Heart right ventricle (tissue), 16 donors: ENCODE measurements around the gene ZBTB48. TPM values are rescaled to one million over a fixed set of nuclear protein-coding genes. Genes with fewer than 3 reads are reported as not detected.

Experiments used
- ATAC-seq, 8 donors: fragments of 200-7000 bp; cut with Tn5 transposase; one replicate each; pipeline ENCODE4 v1.9.1; 2020; ENCODE audit warnings: mild to moderate bottlenecking in 8 of 8, moderate library complexity in 8 of 8, moderate number of reproducible peaks in 1 of 8
- DNase-seq, 2 donors: peaks; one replicate each; pipeline ENCODE4 v3.0.0-alpha.2; 2020
- H3K27ac ChIP-seq, 10 donors: fragments of 200-600 bp; sonication (generic) in 2 of 10; one replicate each; pipeline versions ENCODE4 v1.5.0 to v1.8.0; 2020 to 2022; ENCODE audit warnings: mild to moderate bottlenecking in 3 of 10
- H3K27me3 ChIP-seq, 7 donors: fragments of 200-600 bp; one replicate each; pipeline ENCODE4 v1.8.0; 2021 to 2022; ENCODE audit warnings: mild to moderate bottlenecking in 2 of 7
- H3K36me3 ChIP-seq, 9 donors: fragments of 200-600 bp; sonication (generic) in 1 of 9; one replicate each; pipeline versions ENCODE4 v1.5.0 to v1.8.0; 2020 to 2022; ENCODE audit warnings: mild to moderate bottlenecking in 2 of 9
- H3K4me1 ChIP-seq, 9 donors: fragments of 200-600 bp; sonication (generic) in 1 of 9; one replicate each; pipeline versions ENCODE4 v1.5.0 to v1.8.0; 2020 to 2022; ENCODE audit warnings: mild to moderate bottlenecking in 4 of 9
- H3K4me3 ChIP-seq, 10 donors: fragments of 200-600 bp; sonication (generic) in 2 of 10; one replicate each; pipeline versions ENCODE4 v1.5.0 to v1.8.0; 2020 to 2022; ENCODE audit warnings: mild to moderate bottlenecking in 7 of 10, moderate library complexity in 2 of 10
- H3K9me3 ChIP-seq, 11 donors: fragments of 200-600 bp in 10 of 11; sonication (generic) in 2 of 11; one replicate each; pipeline versions ENCODE4 v1.5.0 to v1.8.0; 2013 to 2022; ENCODE audit warnings: mild to moderate bottlenecking in 2 of 11, control low read depth in 1 of 11, moderate library complexity in 1 of 11
- CTCF ChIP-seq, 9 donors: fragments of 200-600 bp; sonication (generic) in 2 of 9; IDR thresholded peaks; one replicate each; pipeline versions ENCODE4 v1.5.0 to v1.8.0; 2021 to 2022; ENCODE audit warnings: antibody characterized with exemption in 9 of 9, mild to moderate bottlenecking in 5 of 9, moderate library complexity in 1 of 9
- WGBS, 2 donors: extraction: QIAGEN DNeasy Blood & Tissue Kit; methylation state at CpG; one replicate each; pipeline ENCODE4 v1.1.7; 2013; ENCODE audit warnings: inconsistent platforms in 1 of 2; 5-methylcytosine and 5-hydroxymethylcytosine counted together
- intact Hi-C, 10 donors: fragments of 100-400 bp; cut with DNase I; formaldehyde crosslinking; loops; one replicate each; pipeline versions ENCODE4 v1.11.1 to v1.14.2; 2022
- polyA plus RNA-seq, 2 donors: library from polyadenylated mRNA; stranded (reverse); fragments of 200-250 nt; gene quantifications; one replicate each; pipeline ENCODE4 v1.2.3, GENCODE V29; 2013
- total RNA-seq, 10 donors: library from RNA; stranded (reverse); fragmentation: NEBNext Ultra II Directional in 3 of 10; extraction: Animal tissue kit (Norgen Biotek cat#: 25700) in 3 of 10; gene quantifications; one replicate each; pipeline versions ENCODE4 v1.2.1 to v1.2.4, GENCODE V29; 2021 to 2023
- donor health status: Arrhythmogenic right ventricular cardiomyopathy.
- donor health status: ischemic (EF 13 %, LVEDD 7.1; RV severe dilation, severe dysfunction).
- donor health status: healthy with polysubstance abuse.
- donor health status: DM: no; HTN: yes; CAD: no.
- donor health status: DM: no; HTN: no; CAD: no.
- donor health status: ischemic (EF 25% LVEDD 6.9; RV normal size, moderate dysfunction).
- donor health status: ischemic (EF 25% LVEDD 5.7; RV mildly dilated, moderate dysfunction).
- donor health status: healthy.
- donor health status: DM: yes; HTN: yes; CAD: no.
- donor health status: Ischemic cardiomyopathy.
- donor health status: ischemic (EF 35%, LVEDD 5.7; RV mildly dilated, moderate dysfunction).
- donor health status: nonischemic (EF 11% LVEDD 7.7; RV severe dilation, severe dysfunction).
- donor health status: DM: yes; HTN: yes; CAD: no.
- donor health status: PGD.
- donor health status: ischemic (EF 29% LVEDD 5.4; RV normal size, mild dysfunction).
- donor health status: nonischemic (EF 23%, LVEDD 6.1; RV moderate dilation, normal function).

ZBTB48 gene
- total and polyA plus RNA-seq, 12 donors = 7.3 to 41.5 (median 12.4) TPM

GRCh38 chr1:6600410-6601048 is 20.7 kb downstream of the ZBTB48 start:
- intact Hi-C loops = loop anchor here in 3 of 10 donors (1.0 to 10.0 kb wide), 4 partner anchors 20 to 48 kb away; partner anchors contain the start of genes NOL9 (in 3 of the 3) and TAS1R1 (in 1 of the 3)
- ATAC-seq = peak in 5 of 8 donors; percentile 1 to 39 (median 22)

GRCh38 chr1:6601049-6601922 is 21.5 kb downstream of the ZBTB48 start:
- H3K27me3 ChIP-seq = no peaks in the 10 kb centered on the region
- peak overlapping the region; percentile 68 to 96 (median 86) for H3K4me3 ChIP-seq
- ATAC-seq = peak; percentile 9 to 52 (median 30)
- H3K36me3 ChIP-seq = peaks cover 0 to 36% (median 26%) of the 10 kb centered on the region in 9 donors
- peak; percentile 60 to 80 for DNase-seq
- peak overlapping the region; percentile 96 to 100 (median 99) for H3K27ac ChIP-seq
- intact Hi-C loops = loop anchor here in 3 of 10 donors (1.0 to 10.0 kb wide), 4 partner anchors 20 to 49 kb away; partner anchors contain the start of genes NOL9 (in 3 of the 3) and TAS1R1 (in 1 of the 3)
- no peak for TF ChIP-seq CTCF (IDR thresholded peaks at IDR 0.05)
- peaks cover 25 to 80% (median 67%) of the 10 kb centered on the region in 9 donors for H3K4me1 ChIP-seq
- 0 to 1% methylated on average over 40 of the region's 40 CpGs for WGBS, 2 donors
- H3K9me3 ChIP-seq = no peaks in the 10 kb centered on the region

More at GRCh38 chr1:6600410-6601048, 20.7 kb downstream of the ZBTB48 start:
- H3K27ac ChIP-seq = peak overlapping the region; percentile 96 to 100 (median 99)
- H3K4me3 ChIP-seq = peak overlapping the region; percentile 68 to 96 (median 86)
- WGBS, 2 donors = 16 to 18% methylated on average over 10 of the region's 10 CpGs
- H3K36me3 ChIP-seq = peaks cover 0 to 44% (median 32%) of the 10 kb centered on the region in 9 donors
- no peaks in the 10 kb centered on the region for H3K9me3 ChIP-seq
- peaks cover 25 to 80% (median 73%) of the 10 kb centered on the region in 9 donors for H3K4me1 ChIP-seq
- H3K27me3 ChIP-seq = no peaks in the 10 kb centered on the region
- DNase-seq = no peak
- TF ChIP-seq CTCF (IDR thresholded peaks at IDR 0.05) = no peak

DNA sequence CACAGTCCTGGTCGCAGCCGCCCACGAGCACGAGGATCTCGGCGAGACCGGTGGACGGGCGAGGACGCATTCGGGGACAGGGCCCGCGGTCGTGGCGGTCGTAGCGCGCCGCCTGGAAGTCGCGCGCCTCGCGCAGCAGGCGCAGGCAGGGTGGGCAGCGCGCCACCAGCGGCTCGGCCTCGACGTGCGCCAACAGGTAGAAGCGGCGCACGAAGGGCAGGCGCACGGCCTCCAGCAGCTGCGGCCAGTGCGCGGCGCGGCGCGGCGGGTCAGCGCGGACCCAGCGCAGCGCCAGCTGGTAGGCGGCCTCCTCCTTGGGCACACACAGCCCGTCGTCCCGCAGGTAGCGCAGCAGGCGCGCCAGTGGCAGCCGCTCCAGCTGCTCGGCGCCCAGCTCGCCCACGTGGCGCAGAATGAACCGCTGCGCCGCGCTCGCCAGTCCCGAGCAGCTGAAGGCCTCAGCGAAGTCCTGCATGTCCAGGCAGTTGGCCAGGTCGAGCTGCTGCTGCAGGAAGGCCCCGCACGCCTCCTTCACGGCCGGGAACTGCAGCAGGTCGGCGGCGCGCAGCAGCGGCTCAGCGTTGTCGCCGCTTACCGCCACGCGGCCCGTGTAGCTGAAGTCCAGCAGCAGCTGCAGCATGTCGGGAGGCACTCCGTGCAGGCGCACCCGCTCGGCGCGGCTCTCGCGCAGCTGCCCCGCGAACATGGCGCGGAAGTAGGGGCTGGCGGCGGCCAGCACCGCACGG is 22.3 kb downstream of the ZBTB48 start:
- peaks cover 24 to 74% (median 59%) of the 10 kb centered on the region in 9 donors for H3K4me1 ChIP-seq
- H3K4me3 ChIP-seq = peak overlapping the region; percentile 68 to 96 (median 86)
- peak overlapping the region; percentile 96 to 100 (median 99) for H3K27ac ChIP-seq
- WGBS, 2 donors = 0 to 1% methylated on average over 95 to 103 of the region's 103 CpGs
- ATAC-seq (peak in 6 of 8 donors; percentile 0 to 33 (median 19)), DNase-seq (peak; percentile 38 to 60)
- H3K9me3 ChIP-seq = no peaks in the 10 kb centered on the region
- H3K27me3 ChIP-seq = no peaks in the 10 kb centered on the region
- intact Hi-C loops = loop anchor here in 3 of 10 donors (1.0 to 10.0 kb wide), 4 partner anchors 21 to 50 kb away; partner anchors contain the start of genes NOL9 (in 3 of the 3) and TAS1R1 (in 1 of the 3)
- no peak for TF ChIP-seq CTCF (IDR thresholded peaks at IDR 0.05)
- H3K36me3 ChIP-seq = peaks cover 0 to 28% (median 18%) of the 10 kb centered on the region in 9 donors
